ENCODE measurements around the gene XYLT1. TPM values are rescaled to one million over a fixed set of nuclear protein-coding genes. Genes with fewer than 3 reads are reported as not detected.

The XYLT1 gene
- total and polyA plus RNA-seq, 2 donors: 2.2 to 3.5 TPM

- no peaks in the 10 kb centered on the region for H3K9me3 ChIP-seq (ENCODE audit: control insufficient read depth in 2 of 2, insufficient read depth in 1 of 2, low read length in 1 of 2)
- no peak overlapping the region for H3K4me3 ChIP-seq (ENCODE audit: low read length in 2 of 2)
- H3K4me1 ChIP-seq (ENCODE audit: control insufficient read depth in 2 of 2, insufficient read depth in 2 of 2, low read length in 2 of 2): peaks cover 9 to 17% of the 10 kb centered on the region in 2 donors
- DNase-seq (ENCODE audit: low read depth in 6 of 9, low spot score in 9 of 9): no peak
- no peak overlapping the region for H3K27ac ChIP-seq (ENCODE audit: low read depth in 1 of 2, low read length in 1 of 2)
- H3K36me3 ChIP-seq (ENCODE audit: control insufficient read depth in 2 of 2, insufficient read depth in 2 of 2, low read length in 1 of 2): no peaks in the 10 kb centered on the region
- no peaks in the 10 kb centered on the region for H3K27me3 ChIP-seq (ENCODE audit: control insufficient read depth in 2 of 2, insufficient read depth in 1 of 2, low read length in 1 of 2)
- WGBS: 90% methylated on average over 13 of the region's 13 CpGs
Observed at GRCh38 chr16:17357307-17358062, 113.3 kb downstream of the XYLT1 start.

GRCh38 chr16:17356243-17356933, 114.4 kb downstream of the XYLT1 start:
- no peaks in the 10 kb centered on the region for H3K9me3 ChIP-seq (ENCODE audit: control insufficient read depth in 2 of 2, insufficient read depth in 1 of 2, low read length in 1 of 2)
- H3K27me3 ChIP-seq (ENCODE audit: control insufficient read depth in 2 of 2, insufficient read depth in 1 of 2, low read length in 1 of 2): no peaks in the 10 kb centered on the region
- H3K4me1 ChIP-seq (ENCODE audit: control insufficient read depth in 2 of 2, insufficient read depth in 2 of 2, low read length in 2 of 2): peaks cover 9 to 17% of the 10 kb centered on the region in 2 donors
- H3K4me3 ChIP-seq (ENCODE audit: low read length in 2 of 2): no peak overlapping the region
- 95% methylated on average over 11 of the region's 11 CpGs for WGBS
- no peaks in the 10 kb centered on the region for H3K36me3 ChIP-seq (ENCODE audit: control insufficient read depth in 2 of 2, insufficient read depth in 2 of 2, low read length in 1 of 2)
- H3K27ac ChIP-seq (ENCODE audit: low read depth in 1 of 2, low read length in 1 of 2): no peak overlapping the region
- DNase-seq (ENCODE audit: low read depth in 6 of 9, low spot score in 9 of 9): no peak

DNA sequence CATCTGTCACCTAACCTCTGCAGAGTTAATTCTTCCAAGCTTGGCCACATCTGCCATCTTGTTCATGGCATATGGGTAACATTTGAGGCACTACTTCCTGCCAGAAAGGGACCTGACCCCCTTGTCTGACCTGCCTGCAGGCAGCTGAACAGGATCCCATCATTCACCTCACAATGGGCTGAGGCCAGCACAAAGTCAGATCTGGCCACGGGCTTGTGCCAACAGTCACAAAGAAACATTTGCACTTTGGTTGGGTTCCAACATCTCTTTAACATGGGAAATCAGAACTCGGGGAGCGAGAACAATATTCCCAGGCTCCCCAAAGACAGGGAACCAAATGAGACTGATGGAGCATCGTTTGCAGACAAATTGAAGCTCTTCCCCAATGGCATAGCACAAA, 116.1 kb downstream of the XYLT1 start:
- no peak overlapping the region for H3K27ac ChIP-seq (ENCODE audit: low read depth in 1 of 2, low read length in 1 of 2)
- DNase-seq (ENCODE audit: low read depth in 6 of 9, low spot score in 9 of 9): no peak
- no peaks in the 10 kb centered on the region for H3K9me3 ChIP-seq (ENCODE audit: control insufficient read depth in 2 of 2, insufficient read depth in 1 of 2, low read length in 1 of 2)
- H3K36me3 ChIP-seq (ENCODE audit: control insufficient read depth in 2 of 2, insufficient read depth in 2 of 2, low read length in 1 of 2): no peaks in the 10 kb centered on the region
- peaks cover 3 to 12% of the 10 kb centered on the region in 2 donors for H3K4me1 ChIP-seq (ENCODE audit: control insufficient read depth in 2 of 2, insufficient read depth in 2 of 2, low read length in 2 of 2)
- 60% methylated on average over 4 of the region's 4 CpGs for WGBS
- H3K4me3 ChIP-seq (ENCODE audit: low read length in 2 of 2): no peak overlapping the region
- H3K27me3 ChIP-seq (ENCODE audit: control insufficient read depth in 2 of 2, insufficient read depth in 1 of 2, low read length in 1 of 2): no peaks in the 10 kb centered on the region

GRCh38 chr16:17354141-17354601, 116.6 kb downstream of the XYLT1 start:
- Histone ChIP-seq H3K27me3 (ENCODE audit: control insufficient read depth in 2 of 2, insufficient read depth in 1 of 2, low read length in 1 of 2) (no peaks in the 10 kb centered on the region), H3K9me3 (ENCODE audit: control insufficient read depth in 2 of 2, insufficient read depth in 1 of 2, low read length in 1 of 2) (no peaks in the 10 kb centered on the region), H3K4me1 (ENCODE audit: control insufficient read depth in 2 of 2, insufficient read depth in 2 of 2, low read length in 2 of 2) (peaks cover 0 to 7% of the 10 kb centered on the region in 2 donors), H3K36me3 (ENCODE audit: control insufficient read depth in 2 of 2, insufficient read depth in 2 of 2, low read length in 1 of 2) (no peaks in the 10 kb centered on the region), H3K27ac (ENCODE audit: low read depth in 1 of 2, low read length in 1 of 2) (no peak overlapping the region), H3K4me3 (ENCODE audit: low read length in 2 of 2) (no peak overlapping the region)
- DNase-seq (ENCODE audit: low read depth in 6 of 9, low spot score in 9 of 9): no peak
- WGBS: 82% methylated on average over 10 of the region's 10 CpGs

DNA sequence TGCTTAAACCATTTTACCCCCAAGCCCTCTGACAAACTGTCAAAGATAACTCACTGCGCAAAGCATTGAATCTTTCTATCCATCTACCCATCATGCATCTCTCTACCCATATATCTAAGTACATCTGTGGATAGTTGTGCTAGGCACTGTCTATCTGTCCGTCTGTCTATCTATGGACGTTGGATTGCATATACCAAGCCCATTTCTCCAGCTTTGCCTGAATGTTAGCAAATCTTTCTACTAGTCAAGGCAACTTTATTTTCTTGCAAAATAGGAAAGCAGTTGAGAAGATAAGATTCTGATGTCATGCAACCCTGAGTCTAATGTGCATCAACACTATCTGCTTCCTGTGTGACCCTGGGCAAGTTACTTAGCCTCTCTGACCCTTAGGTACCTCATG, 117.2 kb downstream of the XYLT1 start:
- Histone ChIP-seq H3K4me3 (ENCODE audit: low read length in 2 of 2) (no peak overlapping the region), H3K27ac (ENCODE audit: low read depth in 1 of 2, low read length in 1 of 2) (no peak overlapping the region), H3K9me3 (ENCODE audit: control insufficient read depth in 2 of 2, insufficient read depth in 1 of 2, low read length in 1 of 2) (no peaks in the 10 kb centered on the region), H3K36me3 (ENCODE audit: control insufficient read depth in 2 of 2, insufficient read depth in 2 of 2, low read length in 1 of 2) (no peaks in the 10 kb centered on the region), H3K27me3 (ENCODE audit: control insufficient read depth in 2 of 2, insufficient read depth in 1 of 2, low read length in 1 of 2) (no peaks in the 10 kb centered on the region), H3K4me1 (ENCODE audit: control insufficient read depth in 2 of 2, insufficient read depth in 2 of 2, low read length in 2 of 2) (peaks cover 0 to 7% of the 10 kb centered on the region in 2 donors)
- no peak for DNase-seq (ENCODE audit: low read depth in 6 of 9, low spot score in 9 of 9)
- WGBS: 30% methylated on average over 3 of the region's 3 CpGs

DNA sequence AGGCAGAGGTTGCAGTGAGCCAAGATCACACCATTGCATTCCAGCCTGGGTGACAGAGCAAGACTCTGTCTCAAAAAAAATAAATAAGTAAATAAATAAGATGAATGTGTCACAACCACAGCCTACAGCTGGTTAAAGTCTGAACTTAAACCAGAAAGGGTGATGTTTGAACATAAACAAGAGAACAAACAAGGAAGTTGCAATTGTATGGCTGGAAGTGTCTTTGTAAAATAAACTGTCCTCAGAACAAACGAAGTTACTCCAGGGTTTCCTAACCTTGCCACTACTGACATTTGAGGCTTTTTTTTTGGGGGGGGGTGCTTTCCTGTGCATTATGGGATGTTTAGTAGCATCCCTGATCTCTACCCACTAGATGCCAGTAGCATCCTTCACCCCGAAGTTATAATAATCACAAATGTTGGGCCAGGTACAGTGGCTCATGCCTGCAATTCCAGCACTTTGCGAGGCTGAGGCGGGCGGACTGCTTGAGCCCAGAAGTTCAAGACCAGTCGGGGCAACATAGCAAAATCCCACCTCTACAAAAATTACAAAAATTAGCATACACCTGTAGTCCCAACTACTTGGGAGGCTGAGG, 119.2 kb downstream of the XYLT1 start:
- DNase-seq (ENCODE audit: low read depth in 6 of 9, low spot score in 9 of 9): no peak
- peaks cover 8 to 21% of the 10 kb centered on the region in 2 donors for H3K4me1 ChIP-seq (ENCODE audit: control insufficient read depth in 2 of 2, insufficient read depth in 2 of 2, low read length in 2 of 2)
- no peaks in the 10 kb centered on the region for H3K36me3 ChIP-seq (ENCODE audit: control insufficient read depth in 2 of 2, insufficient read depth in 2 of 2, low read length in 1 of 2)
- H3K27ac ChIP-seq (ENCODE audit: low read depth in 1 of 2, low read length in 1 of 2): no peak overlapping the region
- WGBS: 89% methylated on average over 6 of the region's 6 CpGs
- H3K9me3 ChIP-seq (ENCODE audit: control insufficient read depth in 2 of 2, insufficient read depth in 1 of 2, low read length in 1 of 2): no peaks in the 10 kb centered on the region
- H3K4me3 ChIP-seq (ENCODE audit: low read length in 2 of 2): no peak overlapping the region
- H3K27me3 ChIP-seq (ENCODE audit: control insufficient read depth in 2 of 2, insufficient read depth in 1 of 2, low read length in 1 of 2): no peaks in the 10 kb centered on the region

DNA sequence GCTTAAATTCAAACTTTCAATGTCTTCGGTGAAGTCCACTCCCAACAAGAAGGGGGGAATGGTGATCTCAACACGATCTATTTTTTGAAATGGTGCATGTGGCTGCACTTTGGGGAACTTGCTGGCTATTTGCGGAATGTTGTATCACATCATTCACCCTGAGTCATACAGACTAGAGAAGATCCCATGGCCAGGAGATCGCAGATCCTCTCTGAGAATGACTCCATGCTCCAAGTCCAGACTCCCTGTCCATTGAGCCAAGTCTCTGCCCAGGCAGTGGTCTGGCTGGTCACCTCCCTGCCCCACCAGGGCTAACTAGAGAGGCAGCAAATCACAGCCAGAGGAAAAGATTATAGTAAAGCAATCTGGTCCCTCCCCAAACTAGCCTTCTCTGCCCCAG, 120.6 kb downstream of the XYLT1 start:
- Histone ChIP-seq H3K4me3 (ENCODE audit: low read length in 2 of 2) (no peak overlapping the region), H3K4me1 (ENCODE audit: control insufficient read depth in 2 of 2, insufficient read depth in 2 of 2, low read length in 2 of 2) (peaks cover 16 to 29% of the 10 kb centered on the region in 2 donors), H3K27ac (ENCODE audit: low read depth in 1 of 2, low read length in 1 of 2) (no peak overlapping the region), H3K9me3 (ENCODE audit: control insufficient read depth in 2 of 2, insufficient read depth in 1 of 2, low read length in 1 of 2) (no peaks in the 10 kb centered on the region), H3K36me3 (ENCODE audit: control insufficient read depth in 2 of 2, insufficient read depth in 2 of 2, low read length in 1 of 2) (no peaks in the 10 kb centered on the region), H3K27me3 (ENCODE audit: control insufficient read depth in 2 of 2, insufficient read depth in 1 of 2, low read length in 1 of 2) (no peaks in the 10 kb centered on the region)
- 95% methylated on average over 4 of the region's 4 CpGs for WGBS
- no peak for DNase-seq (ENCODE audit: low read depth in 6 of 9, low spot score in 9 of 9)

GRCh38 chr16:17348826-17349225, 121.9 kb downstream of the XYLT1 start:
- no peak overlapping the region for H3K27ac ChIP-seq (ENCODE audit: low read depth in 1 of 2, low read length in 1 of 2)
- H3K9me3 ChIP-seq (ENCODE audit: control insufficient read depth in 2 of 2, insufficient read depth in 1 of 2, low read length in 1 of 2): no peaks in the 10 kb centered on the region
- DNase-seq (ENCODE audit: low read depth in 6 of 9, low spot score in 9 of 9): no peak
- H3K4me1 ChIP-seq (ENCODE audit: control insufficient read depth in 2 of 2, insufficient read depth in 2 of 2, low read length in 2 of 2): peaks cover 20 to 35% of the 10 kb centered on the region in 2 donors
- no peak overlapping the region for H3K4me3 ChIP-seq (ENCODE audit: low read length in 2 of 2)
- 96% methylated on average over 11 of the region's 11 CpGs for WGBS
- H3K27me3 ChIP-seq (ENCODE audit: control insufficient read depth in 2 of 2, insufficient read depth in 1 of 2, low read length in 1 of 2): no peaks in the 10 kb centered on the region
- no peaks in the 10 kb centered on the region for H3K36me3 ChIP-seq (ENCODE audit: control insufficient read depth in 2 of 2, insufficient read depth in 2 of 2, low read length in 1 of 2)

Data from thymus (tissue), 11 donors.